Panc1 (cell line): ENCODE measurements around the gene PDE4B.

Experiments used
- POLR2AphosphoS5 ChIP-seq: IDR thresholded peaks from 2 replicates; pipeline ENCODE4 v1.6.1; 2012; ENCODE audit warnings: mild to moderate bottlenecking, low read depth, low read length, moderate library complexity
- SIN3A ChIP-seq: IDR thresholded peaks from 2 replicates; pipeline ENCODE4 v1.6.1; 2012; ENCODE audit warnings: low read depth, mild to moderate bottlenecking, low read length, moderate library complexity, borderline replicate concordance; ENCODE audit not compliant: insufficient read depth
- TCF7L2 ChIP-seq: IDR thresholded peaks from 2 replicates; pipeline ENCODE4 v1.6.1; 2011; ENCODE audit warnings: mild to moderate bottlenecking, low read depth, low read length, inconsistent platforms
- TF ChIP-seq, protein P1 (sequence below): fragments of 450-650 bp; IDR thresholded peaks from 2 replicates; pipeline ENCODE4 v1.5.1; 2017; ENCODE audit warnings: mild to moderate bottlenecking
- TF ChIP-seq, protein P2 (sequence below), 2 experiments: IDR thresholded peaks; 2 replicates each; pipeline ENCODE4 v1.6.1; 2011 to 2012; ENCODE audit warnings: low read depth in 2 of 2, control low read depth in 1 of 2, low read length in 1 of 2, mild to moderate bottlenecking in 1 of 2, moderate library complexity in 1 of 2; ENCODE audit not compliant: insufficient read depth in 1 of 2

DNA sequence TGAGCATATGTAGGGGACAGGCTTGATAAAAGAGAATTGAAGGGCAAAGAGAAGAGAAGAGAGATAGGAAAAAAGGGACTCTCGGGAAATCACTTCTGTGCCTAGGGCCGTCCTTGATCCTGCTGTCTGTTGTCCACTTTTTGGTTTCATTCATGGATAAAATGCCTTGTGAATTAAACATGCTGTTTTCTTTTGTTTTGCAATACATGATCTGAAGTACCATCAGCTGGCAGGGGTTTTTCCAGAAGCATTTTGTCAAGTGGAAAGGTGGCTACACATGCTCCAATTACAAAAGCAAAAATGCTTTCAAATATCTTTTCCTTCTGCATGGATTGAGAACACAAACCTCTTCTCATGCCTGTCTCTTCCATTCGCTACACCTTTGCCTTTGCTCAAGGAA, 361.7 kb downstream of the PDE4B start:
- TF ChIP-seq, protein P1, sequence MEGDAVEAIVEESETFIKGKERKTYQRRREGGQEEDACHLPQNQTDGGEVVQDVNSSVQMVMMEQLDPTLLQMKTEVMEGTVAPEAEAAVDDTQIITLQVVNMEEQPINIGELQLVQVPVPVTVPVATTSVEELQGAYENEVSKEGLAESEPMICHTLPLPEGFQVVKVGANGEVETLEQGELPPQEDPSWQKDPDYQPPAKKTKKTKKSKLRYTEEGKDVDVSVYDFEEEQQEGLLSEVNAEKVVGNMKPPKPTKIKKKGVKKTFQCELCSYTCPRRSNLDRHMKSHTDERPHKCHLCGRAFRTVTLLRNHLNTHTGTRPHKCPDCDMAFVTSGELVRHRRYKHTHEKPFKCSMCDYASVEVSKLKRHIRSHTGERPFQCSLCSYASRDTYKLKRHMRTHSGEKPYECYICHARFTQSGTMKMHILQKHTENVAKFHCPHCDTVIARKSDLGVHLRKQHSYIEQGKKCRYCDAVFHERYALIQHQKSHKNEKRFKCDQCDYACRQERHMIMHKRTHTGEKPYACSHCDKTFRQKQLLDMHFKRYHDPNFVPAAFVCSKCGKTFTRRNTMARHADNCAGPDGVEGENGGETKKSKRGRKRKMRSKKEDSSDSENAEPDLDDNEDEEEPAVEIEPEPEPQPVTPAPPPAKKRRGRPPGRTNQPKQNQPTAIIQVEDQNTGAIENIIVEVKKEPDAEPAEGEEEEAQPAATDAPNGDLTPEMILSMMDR: no peak
- TF ChIP-seq POLR2AphosphoS5 (no peak), SIN3A (no peak), TCF7L2 (no peak)
- TF ChIP-seq, protein P2, sequence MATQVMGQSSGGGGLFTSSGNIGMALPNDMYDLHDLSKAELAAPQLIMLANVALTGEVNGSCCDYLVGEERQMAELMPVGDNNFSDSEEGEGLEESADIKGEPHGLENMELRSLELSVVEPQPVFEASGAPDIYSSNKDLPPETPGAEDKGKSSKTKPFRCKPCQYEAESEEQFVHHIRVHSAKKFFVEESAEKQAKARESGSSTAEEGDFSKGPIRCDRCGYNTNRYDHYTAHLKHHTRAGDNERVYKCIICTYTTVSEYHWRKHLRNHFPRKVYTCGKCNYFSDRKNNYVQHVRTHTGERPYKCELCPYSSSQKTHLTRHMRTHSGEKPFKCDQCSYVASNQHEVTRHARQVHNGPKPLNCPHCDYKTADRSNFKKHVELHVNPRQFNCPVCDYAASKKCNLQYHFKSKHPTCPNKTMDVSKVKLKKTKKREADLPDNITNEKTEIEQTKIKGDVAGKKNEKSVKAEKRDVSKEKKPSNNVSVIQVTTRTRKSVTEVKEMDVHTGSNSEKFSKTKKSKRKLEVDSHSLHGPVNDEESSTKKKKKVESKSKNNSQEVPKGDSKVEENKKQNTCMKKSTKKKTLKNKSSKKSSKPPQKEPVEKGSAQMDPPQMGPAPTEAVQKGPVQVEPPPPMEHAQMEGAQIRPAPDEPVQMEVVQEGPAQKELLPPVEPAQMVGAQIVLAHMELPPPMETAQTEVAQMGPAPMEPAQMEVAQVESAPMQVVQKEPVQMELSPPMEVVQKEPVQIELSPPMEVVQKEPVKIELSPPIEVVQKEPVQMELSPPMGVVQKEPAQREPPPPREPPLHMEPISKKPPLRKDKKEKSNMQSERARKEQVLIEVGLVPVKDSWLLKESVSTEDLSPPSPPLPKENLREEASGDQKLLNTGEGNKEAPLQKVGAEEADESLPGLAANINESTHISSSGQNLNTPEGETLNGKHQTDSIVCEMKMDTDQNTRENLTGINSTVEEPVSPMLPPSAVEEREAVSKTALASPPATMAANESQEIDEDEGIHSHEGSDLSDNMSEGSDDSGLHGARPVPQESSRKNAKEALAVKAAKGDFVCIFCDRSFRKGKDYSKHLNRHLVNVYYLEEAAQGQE (IDR thresholded peaks at IDR 0.05; ENCODE audit: insufficient read depth in 1 of 2, low read depth in 2 of 2, low read length in 1 of 2): no peak
